ENCODE measurements around the gene DUT. TPM values are rescaled to one million over a fixed set of nuclear protein-coding genes. Genes with fewer than 3 reads are reported as not detected.

Gene DUT
- polyA plus RNA-seq, 3 donors: 43.8 to 71.9 (median 62.3) TPM

DNA sequence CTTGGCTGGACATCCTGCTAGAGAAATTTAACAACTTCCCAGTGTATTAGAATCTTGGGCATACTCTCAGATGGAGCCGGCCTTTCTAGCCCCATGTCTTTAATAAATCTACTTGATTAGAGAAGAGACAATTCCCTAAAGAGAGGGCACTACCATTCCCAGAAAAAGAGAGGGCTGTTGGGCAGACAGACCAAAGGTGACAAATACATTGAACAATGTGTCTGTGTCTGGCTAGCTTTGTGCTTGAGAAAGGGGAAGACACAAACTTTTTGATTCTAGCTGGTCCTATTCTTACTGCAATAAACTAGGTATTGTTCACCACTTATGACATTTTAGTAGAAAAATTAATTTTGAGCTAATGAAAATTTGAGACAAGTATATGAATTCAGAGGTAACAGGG lies 57.7 kb downstream of the DUT start:
- no peak overlapping the region for H3K27ac Mint-ChIP-seq
- H3K79me2 ChIP-seq (ENCODE audit: insufficient read depth, low read length): no peaks in the 10 kb centered on the region
- H3K9me3 ChIP-seq (replicated peaks in 1 of 2; ENCODE audit: control insufficient read depth in 1 of 2, insufficient read depth in 1 of 2, low read length in 2 of 2): no peaks in the 10 kb centered on the region
- H3K36me3 Mint-ChIP-seq: no peaks in the 10 kb centered on the region
- no peak overlapping the region for H3K4me3 ChIP-seq (replicated peaks in 1 of 3; ENCODE audit: low read depth in 2 of 3, low read length in 3 of 3)
- H3K27me3 Mint-ChIP-seq (ENCODE audit: low read depth in 3 of 3): peaks cover 0 to 1% (median 0%) of the 10 kb centered on the region in 3 donors
- no peaks in the 10 kb centered on the region for H3K4me1 ChIP-seq (ENCODE audit: control insufficient read depth in 1 of 2, insufficient read depth in 2 of 2, low read length in 2 of 2)
- H3K4me3 Mint-ChIP-seq: no peak overlapping the region
- H3K4me2 ChIP-seq (replicated peaks; ENCODE audit: extremely low read depth, low read length, poor library complexity, severe bottlenecking): no peak overlapping the region
- no peak for DNase-seq
- H3K27me3 ChIP-seq (ENCODE audit: control insufficient read depth in 2 of 2, insufficient read depth in 2 of 2, low read length in 2 of 2): no peaks in the 10 kb centered on the region
- TF ChIP-seq, protein P1, sequence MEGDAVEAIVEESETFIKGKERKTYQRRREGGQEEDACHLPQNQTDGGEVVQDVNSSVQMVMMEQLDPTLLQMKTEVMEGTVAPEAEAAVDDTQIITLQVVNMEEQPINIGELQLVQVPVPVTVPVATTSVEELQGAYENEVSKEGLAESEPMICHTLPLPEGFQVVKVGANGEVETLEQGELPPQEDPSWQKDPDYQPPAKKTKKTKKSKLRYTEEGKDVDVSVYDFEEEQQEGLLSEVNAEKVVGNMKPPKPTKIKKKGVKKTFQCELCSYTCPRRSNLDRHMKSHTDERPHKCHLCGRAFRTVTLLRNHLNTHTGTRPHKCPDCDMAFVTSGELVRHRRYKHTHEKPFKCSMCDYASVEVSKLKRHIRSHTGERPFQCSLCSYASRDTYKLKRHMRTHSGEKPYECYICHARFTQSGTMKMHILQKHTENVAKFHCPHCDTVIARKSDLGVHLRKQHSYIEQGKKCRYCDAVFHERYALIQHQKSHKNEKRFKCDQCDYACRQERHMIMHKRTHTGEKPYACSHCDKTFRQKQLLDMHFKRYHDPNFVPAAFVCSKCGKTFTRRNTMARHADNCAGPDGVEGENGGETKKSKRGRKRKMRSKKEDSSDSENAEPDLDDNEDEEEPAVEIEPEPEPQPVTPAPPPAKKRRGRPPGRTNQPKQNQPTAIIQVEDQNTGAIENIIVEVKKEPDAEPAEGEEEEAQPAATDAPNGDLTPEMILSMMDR (IDR thresholded peaks at IDR 0.05): no peak
- H2AFZ ChIP-seq (ENCODE audit: insufficient read depth, low read depth, low read length, poor library complexity, severe bottlenecking): no peak overlapping the region
- H3K4me1 Mint-ChIP-seq: no peaks in the 10 kb centered on the region
- no peak overlapping the region for H3K9ac ChIP-seq (ENCODE audit: insufficient read depth, low read length, poor library complexity, severe bottlenecking)
- no CpG with 5 or more reads among the region's 1 CpG for WGBS (ENCODE audit: insufficient coverage)
- no peaks in the 10 kb centered on the region for H3K9me3 Mint-ChIP-seq
- H4K20me1 ChIP-seq (ENCODE audit: insufficient read depth, low read length): no peaks in the 10 kb centered on the region
- no peaks in the 10 kb centered on the region for H3K36me3 ChIP-seq (replicated peaks in 1 of 2; ENCODE audit: control insufficient read depth in 1 of 2, insufficient read depth in 2 of 2, low read length in 2 of 2)
- intact Hi-C loops (cut with micrococcal nuclease): no loop called here
- H3K27ac ChIP-seq (ENCODE audit: low read depth in 1 of 2, low read length in 2 of 2): no peak overlapping the region

DNA sequence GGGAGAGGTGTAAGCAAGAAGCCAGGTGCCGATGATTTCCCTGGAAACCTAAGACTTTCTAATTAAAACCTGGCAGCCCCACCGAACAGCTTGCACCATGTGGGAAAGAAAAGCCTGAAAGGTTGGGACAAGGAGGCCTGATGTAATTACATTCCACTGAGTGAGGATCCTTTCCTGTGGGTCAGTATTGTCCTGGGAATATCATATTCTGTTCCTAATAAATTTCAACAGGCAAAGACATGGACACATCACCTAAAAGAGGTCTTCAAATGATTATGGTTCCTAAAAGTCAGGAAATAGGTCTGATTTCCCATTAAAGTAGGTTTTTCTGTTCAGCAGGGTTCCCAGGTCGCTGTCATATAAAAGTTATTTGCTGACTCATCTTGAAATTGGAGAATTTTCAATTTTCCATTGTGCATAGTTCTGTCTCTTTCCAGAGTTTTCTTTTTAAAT lies 58.5 kb downstream of the DUT start:
- Histone ChIP-seq H3K4me3 (replicated peaks in 1 of 3; ENCODE audit: low read depth in 2 of 3, low read length in 3 of 3) (no peak overlapping the region), H3K9ac (ENCODE audit: insufficient read depth, low read length, poor library complexity, severe bottlenecking) (no peak overlapping the region), H3K27me3 (ENCODE audit: control insufficient read depth in 2 of 2, insufficient read depth in 2 of 2, low read length in 2 of 2) (no peaks in the 10 kb centered on the region), H3K27ac (ENCODE audit: low read depth in 1 of 2, low read length in 2 of 2) (no peak overlapping the region), H3K36me3 (replicated peaks in 1 of 2; ENCODE audit: control insufficient read depth in 1 of 2, insufficient read depth in 2 of 2, low read length in 2 of 2) (no peaks in the 10 kb centered on the region), H2AFZ (ENCODE audit: insufficient read depth, low read depth, low read length, poor library complexity, severe bottlenecking) (no peak overlapping the region), H3K9me3 (replicated peaks in 1 of 2; ENCODE audit: control insufficient read depth in 1 of 2, insufficient read depth in 1 of 2, low read length in 2 of 2) (no peaks in the 10 kb centered on the region), H3K79me2 (ENCODE audit: insufficient read depth, low read length) (no peaks in the 10 kb centered on the region), H3K4me2 (replicated peaks; ENCODE audit: extremely low read depth, low read length, poor library complexity, severe bottlenecking) (no peak overlapping the region), H4K20me1 (ENCODE audit: insufficient read depth, low read length) (no peaks in the 10 kb centered on the region), H3K4me1 (ENCODE audit: control insufficient read depth in 1 of 2, insufficient read depth in 2 of 2, low read length in 2 of 2) (no peaks in the 10 kb centered on the region)
- WGBS (ENCODE audit: insufficient coverage): no CpG with 5 or more reads among the region's 3 CpGs
- TF ChIP-seq, protein P1 (IDR thresholded peaks at IDR 0.05): no peak
- no peak for DNase-seq
- no peak overlapping the region for H3K27ac Mint-ChIP-seq
- intact Hi-C loops (cut with micrococcal nuclease): no loop called here
- H3K36me3 Mint-ChIP-seq: no peaks in the 10 kb centered on the region
- no peaks in the 10 kb centered on the region for H3K9me3 Mint-ChIP-seq
- peaks cover 0 to 1% (median 0%) of the 10 kb centered on the region in 3 donors for H3K27me3 Mint-ChIP-seq (ENCODE audit: low read depth in 3 of 3)
- H3K4me3 Mint-ChIP-seq: no peak overlapping the region
- no peaks in the 10 kb centered on the region for H3K4me1 Mint-ChIP-seq
